OCI-LY1 (cell line): ENCODE data around the gene LSM14A.

Experiments
- EZH2 ChIP-seq: fragments of 200-600 bp; sonication (generic), shearing (Covaris generic); IDR thresholded peaks from 2 replicates; pipeline ENCODE4 v1.8.0; 2017; ENCODE audit warnings: borderline replicate concordance, mixed run types, mild to moderate bottlenecking, antibody characterized with exemption, low read length, moderate library complexity, mixed read lengths
- TF ChIP-seq, protein P1 (sequence below): fragments of 200-600 bp; sonication (generic), shearing (Covaris generic); IDR thresholded peaks from 2 replicates; pipeline ENCODE4 v1.5.1; 2017; ENCODE audit warnings: mild to moderate bottlenecking, antibody characterized with exemption, low read length, moderate library complexity, mixed read lengths

GRCh38 chr19:34191355-34191962, 19.2 kb downstream of the LSM14A start:
- TF ChIP-seq, protein P1, sequence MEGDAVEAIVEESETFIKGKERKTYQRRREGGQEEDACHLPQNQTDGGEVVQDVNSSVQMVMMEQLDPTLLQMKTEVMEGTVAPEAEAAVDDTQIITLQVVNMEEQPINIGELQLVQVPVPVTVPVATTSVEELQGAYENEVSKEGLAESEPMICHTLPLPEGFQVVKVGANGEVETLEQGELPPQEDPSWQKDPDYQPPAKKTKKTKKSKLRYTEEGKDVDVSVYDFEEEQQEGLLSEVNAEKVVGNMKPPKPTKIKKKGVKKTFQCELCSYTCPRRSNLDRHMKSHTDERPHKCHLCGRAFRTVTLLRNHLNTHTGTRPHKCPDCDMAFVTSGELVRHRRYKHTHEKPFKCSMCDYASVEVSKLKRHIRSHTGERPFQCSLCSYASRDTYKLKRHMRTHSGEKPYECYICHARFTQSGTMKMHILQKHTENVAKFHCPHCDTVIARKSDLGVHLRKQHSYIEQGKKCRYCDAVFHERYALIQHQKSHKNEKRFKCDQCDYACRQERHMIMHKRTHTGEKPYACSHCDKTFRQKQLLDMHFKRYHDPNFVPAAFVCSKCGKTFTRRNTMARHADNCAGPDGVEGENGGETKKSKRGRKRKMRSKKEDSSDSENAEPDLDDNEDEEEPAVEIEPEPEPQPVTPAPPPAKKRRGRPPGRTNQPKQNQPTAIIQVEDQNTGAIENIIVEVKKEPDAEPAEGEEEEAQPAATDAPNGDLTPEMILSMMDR: no peak
- no peak for TF ChIP-seq EZH2
